Stimulated activated memory B cell treated with anti-CD40 and anti-IgM and Interleukin-4, amounts not matched to agents 10 μg/mL and 1 μg/mL and 100 μg/mL, for 72 hours (primary cell): ENCODE data around the gene KRTAP10-3.
A peak's percentile ranks its signal among the peaks of the same experiment; 100 is the strongest.
"Not testable (repeated sequence)": the region's sequence is repeated elsewhere in the genome, so short reads cannot be mapped to it uniquely, and the experiment has no call there.

Experiments used
- ATAC-seq: fragments of 150-1000 bp; cut with Tn5 transposase; 2 replicates; pipeline ENCODE4 v1.10.0; 2021
- H3K27ac Mint-ChIP-seq: one replicate; pipeline ENCODE4 v1.8.0; 2022; ENCODE audit warnings: mild to moderate bottlenecking, mixed read lengths
- H3K27me3 Mint-ChIP-seq: one replicate; pipeline ENCODE4 v1.8.0; 2022; ENCODE audit warnings: mixed read lengths
- H3K36me3 Mint-ChIP-seq: one replicate; pipeline ENCODE4 v1.8.0; 2022; ENCODE audit warnings: mixed read lengths
- H3K4me1 Mint-ChIP-seq: one replicate; pipeline ENCODE4 v1.8.0; 2022; ENCODE audit warnings: mixed read lengths
- H3K4me3 Mint-ChIP-seq: one replicate; pipeline ENCODE4 v1.8.0; 2022; ENCODE audit warnings: mild to moderate bottlenecking, moderate library complexity, mixed read lengths
- H3K9me3 Mint-ChIP-seq: one replicate; pipeline ENCODE4 v1.8.0; 2022; ENCODE audit warnings: mixed read lengths

Gene KRTAP10-3

DNA sequence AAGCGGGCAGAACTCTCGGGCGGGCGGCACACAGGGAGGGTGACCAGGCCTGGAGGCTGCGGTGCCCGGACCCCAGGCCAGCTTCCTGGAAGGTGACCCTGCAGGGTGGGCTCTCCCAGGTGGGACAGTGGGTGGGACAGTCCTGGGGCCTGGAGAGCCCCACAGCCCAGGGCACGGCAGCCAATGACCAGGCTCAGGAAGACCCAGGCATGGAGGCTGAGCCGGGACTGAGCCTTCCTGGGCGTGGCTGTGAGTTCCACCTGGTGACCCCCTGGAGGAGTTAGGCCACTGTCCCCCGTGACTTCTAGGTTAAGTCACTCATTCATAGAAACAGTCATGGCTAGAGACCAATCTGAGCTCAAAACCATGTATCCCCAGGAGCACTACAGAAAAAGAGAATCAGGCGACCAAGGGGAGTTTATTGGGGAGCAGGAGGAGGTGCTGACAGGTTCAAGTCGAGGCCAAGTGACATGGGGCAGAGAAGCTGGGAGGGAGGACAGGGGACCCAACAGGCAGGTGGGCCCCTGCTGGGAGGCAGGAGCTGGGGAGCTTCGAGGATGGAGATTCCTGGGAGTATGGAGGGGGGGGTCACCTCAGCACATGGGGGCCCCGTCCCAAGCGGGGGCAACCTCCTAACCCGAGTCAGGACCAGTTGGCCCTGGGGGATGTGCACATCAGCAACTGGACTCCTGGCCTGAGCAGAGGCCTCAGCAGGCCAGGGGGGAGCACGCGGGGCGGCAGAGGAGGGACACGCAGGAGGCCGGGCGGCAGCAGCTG lies 20.6 kb upstream of the KRTAP10-3 start:
- ATAC-seq = peak; percentile 41
- Mint-ChIP-seq H3K4me1 (peaks cover 9% of the 10 kb centered on the region), H3K9me3 (peaks cover 36% of the 10 kb centered on the region), H3K4me3 (no peak overlapping the region), H3K36me3 (peaks cover 23% of the 10 kb centered on the region), H3K27me3 (peaks cover 55% of the 10 kb centered on the region), H3K27ac (no peak overlapping the region)

DNA sequence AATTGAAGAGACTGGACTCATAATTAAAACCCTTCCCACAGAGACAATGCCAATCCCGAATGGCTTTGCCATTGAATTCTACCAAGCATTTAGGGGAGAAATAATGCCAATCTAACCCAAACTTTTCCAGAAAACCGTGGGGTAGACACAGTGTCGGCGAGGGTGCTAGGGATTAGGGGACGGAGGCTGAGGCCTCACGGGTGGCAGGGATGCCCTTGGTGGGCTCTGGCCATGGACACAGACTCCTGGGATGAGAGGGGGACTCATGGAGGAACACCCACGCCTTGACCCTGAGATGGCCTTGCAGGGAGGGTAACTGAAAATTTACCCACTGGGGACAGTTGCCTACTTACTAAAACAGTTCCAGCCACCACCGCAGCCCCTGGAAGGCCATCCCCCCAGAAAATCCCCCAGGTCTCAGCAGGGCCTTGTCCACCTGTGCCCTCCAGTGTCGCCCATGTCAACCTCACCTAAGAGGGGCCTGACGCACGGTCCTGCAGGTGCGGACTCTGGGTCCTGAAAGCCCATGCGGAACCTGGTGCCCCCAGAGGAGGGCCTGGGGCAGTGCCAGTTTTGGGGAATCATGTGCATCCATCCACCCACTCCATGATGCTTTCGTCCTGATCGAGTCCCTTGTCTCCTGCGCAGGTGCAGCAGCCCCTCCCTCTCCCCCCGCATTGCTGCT lies 19.9 kb upstream of the KRTAP10-3 start:
- H3K36me3 Mint-ChIP-seq = peaks cover 23% of the 10 kb centered on the region
- peak; percentile 20 for ATAC-seq
- peaks cover 11% of the 10 kb centered on the region for H3K4me1 Mint-ChIP-seq
- H3K27me3 Mint-ChIP-seq = peaks cover 55% of the 10 kb centered on the region
- peaks cover 36% of the 10 kb centered on the region for H3K9me3 Mint-ChIP-seq
- no peak overlapping the region for H3K4me3 Mint-ChIP-seq
- no peak overlapping the region for H3K27ac Mint-ChIP-seq

DNA sequence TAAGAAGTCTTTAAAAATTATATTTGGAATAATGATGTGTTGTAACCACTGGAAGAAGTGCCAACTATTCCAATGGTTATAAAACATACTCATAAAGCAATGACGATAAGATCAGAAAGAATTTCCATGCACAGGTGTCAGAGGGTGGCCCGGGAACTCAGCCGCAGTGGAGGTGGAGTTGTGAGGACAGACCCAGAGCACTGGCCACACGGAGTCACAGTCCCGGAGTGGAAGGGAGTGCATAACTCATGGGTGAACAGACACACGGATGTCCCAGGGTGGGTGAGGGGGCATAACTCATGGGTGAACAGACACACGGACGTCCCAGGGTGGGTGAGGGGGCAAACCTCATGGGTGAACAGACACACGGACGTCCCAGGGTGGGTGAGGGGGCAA lies 17.4 kb upstream of the KRTAP10-3 start:
- Mint-ChIP-seq H3K27ac (no peak overlapping the region), H3K27me3 (peaks cover 66% of the 10 kb centered on the region), H3K4me3 (no peak overlapping the region), H3K4me1 (peaks cover 11% of the 10 kb centered on the region), H3K36me3 (peaks cover 10% of the 10 kb centered on the region), H3K9me3 (peaks cover 29% of the 10 kb centered on the region)
- ATAC-seq = no peak

DNA sequence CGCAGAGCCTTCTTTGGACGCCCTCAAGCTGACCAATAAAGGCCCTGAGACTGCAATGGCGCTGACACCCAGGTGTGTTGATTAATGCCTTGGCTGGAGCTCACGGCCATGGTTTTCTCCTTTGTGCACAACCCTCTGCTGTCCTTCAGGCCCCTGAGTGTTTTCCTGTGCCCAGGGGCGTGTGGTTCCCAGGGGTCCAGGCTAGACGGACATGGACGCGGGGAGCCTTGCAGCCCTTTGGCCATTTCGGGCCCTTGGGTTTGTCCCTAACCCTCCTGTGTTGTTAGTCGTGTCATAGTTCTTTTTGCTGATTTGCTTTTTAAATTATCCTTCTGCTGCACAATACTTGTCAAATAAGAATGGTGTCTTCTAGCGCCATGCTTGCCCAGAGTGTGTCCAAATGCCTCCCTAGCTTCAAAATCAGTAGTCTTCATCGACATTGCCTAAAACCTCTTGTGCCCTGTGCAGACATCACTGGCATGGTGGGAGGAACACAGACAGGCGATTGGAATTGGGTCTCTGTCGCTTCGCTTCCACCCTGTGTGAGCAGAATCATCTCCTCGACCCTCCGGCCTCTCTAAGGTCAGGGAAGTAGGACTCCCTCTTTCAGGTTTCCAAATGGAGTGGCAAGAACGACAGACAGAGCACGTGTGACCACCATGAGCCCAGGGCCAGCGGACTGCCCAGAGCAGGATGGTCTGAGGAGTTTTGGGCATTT lies 16.9 kb upstream of the KRTAP10-3 start:
- Mint-ChIP-seq H3K36me3 (peaks cover 10% of the 10 kb centered on the region), H3K4me1 (peaks cover 11% of the 10 kb centered on the region), H3K27me3 (peaks cover 69% of the 10 kb centered on the region), H3K27ac (no peak overlapping the region), H3K4me3 (no peak overlapping the region), H3K9me3 (peaks cover 28% of the 10 kb centered on the region)
- ATAC-seq = no peak

DNA sequence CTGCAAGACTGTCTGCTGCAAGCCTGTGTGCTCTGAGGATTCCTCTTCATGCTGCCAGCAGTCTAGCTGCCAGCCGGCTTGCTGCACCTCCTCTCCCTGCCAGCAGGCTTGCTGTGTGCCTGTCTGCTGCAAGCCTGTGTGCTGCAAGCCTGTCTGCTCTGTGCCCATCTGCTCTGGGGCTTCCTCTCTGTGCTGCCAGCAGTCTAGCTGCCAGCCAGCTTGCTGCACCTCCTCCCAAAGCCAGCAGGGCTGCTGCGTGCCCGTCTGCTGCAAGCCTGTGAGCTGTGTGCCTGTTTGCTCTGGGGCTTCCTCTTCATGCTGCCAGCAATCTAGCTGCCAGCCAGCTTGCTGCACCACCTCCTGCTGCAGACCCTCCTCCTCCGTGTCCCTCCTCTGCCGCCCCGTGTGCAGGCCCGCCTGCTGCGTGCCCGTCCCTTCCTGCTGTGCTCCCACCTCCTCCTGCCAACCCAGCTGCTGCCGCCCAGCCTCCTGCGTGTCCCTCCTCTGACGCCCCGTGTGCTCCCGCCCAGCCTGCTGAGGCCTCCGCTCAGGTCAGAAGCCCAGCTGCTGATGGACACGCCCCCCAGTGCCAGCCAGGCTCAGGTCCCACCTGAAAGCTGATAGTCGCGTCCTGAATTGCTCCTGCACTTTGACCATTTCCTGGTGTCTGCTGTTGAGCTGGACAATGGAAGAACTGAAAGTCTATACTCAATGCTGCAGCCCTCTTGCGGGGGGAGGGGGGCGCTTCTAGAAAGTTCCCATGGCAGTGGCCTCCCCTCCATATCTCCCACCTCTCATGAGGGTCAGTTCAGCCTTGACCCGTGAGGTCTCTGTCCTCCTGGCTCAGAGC lies 16.1 kb upstream of the KRTAP10-3 start:
- H3K4me1 Mint-ChIP-seq = peaks cover 11% of the 10 kb centered on the region
- H3K36me3 Mint-ChIP-seq = peaks cover 4% of the 10 kb centered on the region
- ATAC-seq = no peak
- H3K4me3 Mint-ChIP-seq = no peak overlapping the region
- peaks cover 71% of the 10 kb centered on the region for H3K27me3 Mint-ChIP-seq
- no peak overlapping the region for H3K27ac Mint-ChIP-seq
- peaks cover 23% of the 10 kb centered on the region for H3K9me3 Mint-ChIP-seq

DNA sequence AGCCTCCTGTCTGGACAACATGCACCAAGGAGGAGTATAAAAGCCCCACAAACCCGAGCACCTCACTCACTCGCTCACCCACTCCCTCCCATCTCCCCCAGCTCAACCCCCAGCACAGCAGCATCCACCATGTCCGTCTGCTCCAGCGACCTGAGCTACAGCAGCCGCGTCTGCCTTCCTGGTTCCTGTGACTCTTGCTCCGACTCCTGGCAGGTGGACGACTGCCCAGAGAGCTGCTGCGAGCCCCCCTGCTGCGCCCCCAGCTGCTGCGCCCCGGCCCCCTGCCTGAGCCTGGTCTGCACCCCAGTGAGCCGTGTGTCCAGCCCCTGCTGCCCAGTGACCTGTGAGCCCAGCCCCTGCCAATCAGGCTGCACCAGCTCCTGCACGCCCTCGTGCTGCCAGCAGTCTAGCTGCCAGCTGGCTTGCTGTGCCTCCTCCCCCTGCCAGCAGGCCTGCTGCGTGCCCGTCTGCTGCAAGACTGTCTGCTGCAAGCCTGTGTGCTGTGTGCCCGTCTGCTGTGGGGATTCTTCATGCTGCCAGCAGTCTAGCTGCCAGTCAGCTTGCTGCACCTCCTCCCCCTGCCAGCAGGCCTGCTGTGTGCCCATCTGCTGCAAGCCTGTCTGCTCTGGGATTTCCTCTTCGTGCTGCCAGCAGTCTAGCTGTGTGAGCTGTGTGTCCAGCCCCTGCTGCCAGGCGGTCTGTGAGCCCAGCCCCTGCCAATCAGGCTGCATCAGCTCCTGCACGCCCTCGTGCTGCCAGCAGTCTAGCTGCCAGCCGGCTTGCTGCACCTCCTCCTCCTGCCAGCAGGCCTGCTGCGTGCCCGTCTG lies 15.2 kb upstream of the KRTAP10-3 start, which contains the start of gene KRTAP10-4:
Gene KRTAP10-4, plus strand, starts transcription at position 100 of the 827 bp plus-strand sequence. Its CDS starts 30 bp downstream, at position 130.
- not testable (repeated sequence) for ATAC-seq, H3K36me3 Mint-ChIP-seq, H3K4me3 Mint-ChIP-seq

DNA sequence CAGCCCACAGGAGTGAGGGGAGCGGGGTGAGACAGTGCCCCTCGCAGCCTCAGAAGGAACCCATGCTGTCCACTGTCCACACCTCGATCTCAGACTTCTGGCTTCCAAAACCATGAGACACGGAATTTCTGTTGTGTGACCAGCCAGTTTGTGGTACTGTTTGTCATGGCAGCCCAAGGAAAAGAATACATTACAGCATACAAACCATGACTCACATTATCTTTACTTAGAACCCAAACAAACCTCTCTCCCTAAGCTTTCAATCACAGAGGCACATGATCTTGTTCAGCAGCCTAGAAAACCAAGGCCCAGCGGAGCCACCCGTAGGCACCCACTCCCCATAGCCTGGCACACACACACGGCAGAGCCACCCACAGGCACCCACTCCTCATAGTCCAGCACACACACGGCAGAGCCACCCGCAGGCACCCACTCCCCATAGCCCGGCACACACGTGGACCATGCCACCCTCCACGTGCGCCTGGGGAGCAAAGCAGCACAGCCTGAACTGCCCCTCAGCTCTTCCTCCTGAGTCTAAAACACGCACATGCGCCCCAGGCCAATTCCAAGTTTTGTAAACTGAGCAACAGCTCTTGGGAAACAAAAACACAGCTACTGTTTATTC lies 14.5 kb upstream of the KRTAP10-3 start:
- Mint-ChIP-seq H3K4me1 (peaks cover 15% of the 10 kb centered on the region), H3K36me3 (peaks cover 9% of the 10 kb centered on the region), H3K9me3 (peaks cover 20% of the 10 kb centered on the region), H3K27ac (no peak overlapping the region), H3K4me3 (no peak overlapping the region), H3K27me3 (peaks cover 73% of the 10 kb centered on the region)
- no peak for ATAC-seq

More for the DNA sequence above, 15.2 kb upstream of the KRTAP10-3 start, which contains the start of gene KRTAP10-4:
- H3K27me3 Mint-ChIP-seq = peaks cover 71% of the 10 kb centered on the region
- H3K9me3 Mint-ChIP-seq = peaks cover 23% of the 10 kb centered on the region
- H3K27ac Mint-ChIP-seq = not testable (repeated sequence)
- peaks cover 15% of the 10 kb centered on the region for H3K4me1 Mint-ChIP-seq

DNA sequence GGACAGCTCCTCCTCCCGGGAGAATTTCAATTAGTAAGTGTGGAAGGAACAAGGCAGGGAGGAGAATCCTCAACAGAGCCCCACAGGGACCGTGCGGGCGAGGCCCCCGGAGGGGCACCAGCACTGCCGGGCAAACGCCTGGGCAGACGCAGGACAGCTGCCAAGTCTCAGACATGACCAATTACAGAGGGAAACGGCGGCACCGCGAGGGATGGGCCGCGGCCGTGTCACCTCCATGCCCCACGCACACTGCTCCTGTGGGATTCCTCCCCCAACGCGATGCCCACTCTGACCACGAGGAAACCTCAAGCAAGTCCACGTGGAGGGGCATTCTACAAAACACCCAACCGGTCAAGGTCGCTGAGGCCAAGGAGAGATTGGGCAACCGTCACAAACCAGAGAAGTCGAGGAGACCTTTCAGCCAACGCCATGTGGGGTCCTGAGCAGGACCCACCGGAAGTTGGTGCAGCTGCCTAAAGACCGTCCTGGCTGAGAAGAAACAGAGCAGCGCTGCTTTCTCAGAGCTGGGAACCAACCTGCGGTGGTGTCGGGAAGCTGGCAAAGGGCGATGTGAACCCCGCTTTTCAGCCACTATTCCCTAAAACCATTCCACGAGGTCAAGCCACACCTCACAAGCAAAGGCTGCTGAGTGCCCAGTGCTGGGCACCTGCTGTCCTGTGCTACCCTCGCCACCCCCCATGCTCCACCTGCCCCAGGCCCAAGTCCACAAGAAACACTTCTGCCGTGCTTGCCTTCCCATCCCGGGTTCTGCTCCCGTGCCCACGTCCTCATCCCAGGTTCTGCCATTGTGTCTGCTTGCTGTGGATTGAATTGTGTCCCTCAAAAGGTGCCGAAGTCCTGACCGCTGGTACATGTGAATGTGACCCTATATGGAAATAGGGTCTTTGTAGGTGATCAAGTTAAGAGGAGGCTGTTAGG lies 13.5 kb upstream of the KRTAP10-3 start:
- no peak for ATAC-seq

DNA sequence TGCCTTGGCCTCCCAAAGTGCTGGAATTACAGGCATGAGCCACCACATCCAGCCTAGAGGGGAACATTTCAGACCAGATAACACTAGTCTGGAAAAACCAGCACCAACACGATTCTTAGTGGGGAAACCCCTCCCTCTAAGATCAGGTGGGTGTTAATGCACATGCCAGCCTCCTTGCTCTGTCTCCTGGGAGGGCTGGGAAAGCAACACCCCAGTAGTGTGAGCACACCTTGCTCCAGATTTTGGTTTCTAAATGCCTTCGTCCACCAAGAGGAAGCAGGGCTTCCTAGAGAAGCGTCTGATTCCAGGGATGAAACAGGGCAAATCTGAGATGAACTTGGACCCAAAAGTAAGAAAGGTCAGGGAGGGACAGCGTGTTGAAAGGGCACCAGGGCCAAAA lies 12.7 kb upstream of the KRTAP10-3 start:
- Mint-ChIP-seq H3K27ac (no peak overlapping the region), H3K9me3 (peaks cover 10% of the 10 kb centered on the region), H3K27me3 (peaks cover 73% of the 10 kb centered on the region), H3K4me1 (peaks cover 20% of the 10 kb centered on the region), H3K4me3 (no peak overlapping the region), H3K36me3 (peaks cover 9% of the 10 kb centered on the region)
- ATAC-seq = no peak

More for the DNA sequence above, 13.5 kb upstream of the KRTAP10-3 start:
- peaks cover 14% of the 10 kb centered on the region for H3K9me3 Mint-ChIP-seq
- no peak overlapping the region for H3K27ac Mint-ChIP-seq
- H3K4me1 Mint-ChIP-seq = peaks cover 15% of the 10 kb centered on the region
- peaks cover 73% of the 10 kb centered on the region for H3K27me3 Mint-ChIP-seq
- H3K4me3 Mint-ChIP-seq = no peak overlapping the region
- peaks cover 9% of the 10 kb centered on the region for H3K36me3 Mint-ChIP-seq

DNA sequence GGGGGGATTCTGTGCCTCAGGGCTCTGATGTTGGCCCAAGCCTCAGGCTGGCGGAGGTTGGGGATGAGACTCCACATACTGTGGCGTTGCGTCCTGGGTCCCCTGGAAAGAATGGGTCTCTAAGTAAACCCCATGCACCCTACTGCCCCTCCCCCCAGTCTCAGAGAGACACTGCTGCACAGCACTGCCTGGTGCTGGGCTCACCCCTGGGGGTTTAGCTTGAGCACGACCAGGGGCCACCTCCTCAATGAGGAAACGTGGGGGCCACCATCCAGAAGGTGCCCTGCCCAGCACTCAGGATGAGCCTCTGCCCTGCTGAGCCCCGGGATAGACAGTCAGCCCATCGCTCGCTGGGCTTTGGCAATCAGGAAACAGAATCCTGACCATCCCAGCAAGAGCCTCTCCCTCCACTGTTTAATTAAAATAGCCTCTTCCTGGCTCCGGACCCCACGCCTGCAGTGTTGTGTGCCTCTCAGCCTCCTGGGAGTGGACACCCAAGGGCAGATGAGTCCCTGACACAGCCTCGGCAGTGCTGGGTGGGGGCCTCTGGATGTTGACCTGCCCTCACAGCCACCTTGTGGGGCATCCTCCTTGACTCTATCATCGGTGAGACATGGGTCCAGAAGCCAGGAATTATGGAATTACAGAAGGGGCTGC lies 11.4 kb upstream of the KRTAP10-3 start:
- peaks cover 26% of the 10 kb centered on the region for H3K4me1 Mint-ChIP-seq
- no peak overlapping the region for H3K27ac Mint-ChIP-seq
- H3K36me3 Mint-ChIP-seq = peaks cover 4% of the 10 kb centered on the region
- H3K9me3 Mint-ChIP-seq = peaks cover 4% of the 10 kb centered on the region
- H3K4me3 Mint-ChIP-seq = no peak overlapping the region
- ATAC-seq = no peak
- H3K27me3 Mint-ChIP-seq = peaks cover 62% of the 10 kb centered on the region

DNA sequence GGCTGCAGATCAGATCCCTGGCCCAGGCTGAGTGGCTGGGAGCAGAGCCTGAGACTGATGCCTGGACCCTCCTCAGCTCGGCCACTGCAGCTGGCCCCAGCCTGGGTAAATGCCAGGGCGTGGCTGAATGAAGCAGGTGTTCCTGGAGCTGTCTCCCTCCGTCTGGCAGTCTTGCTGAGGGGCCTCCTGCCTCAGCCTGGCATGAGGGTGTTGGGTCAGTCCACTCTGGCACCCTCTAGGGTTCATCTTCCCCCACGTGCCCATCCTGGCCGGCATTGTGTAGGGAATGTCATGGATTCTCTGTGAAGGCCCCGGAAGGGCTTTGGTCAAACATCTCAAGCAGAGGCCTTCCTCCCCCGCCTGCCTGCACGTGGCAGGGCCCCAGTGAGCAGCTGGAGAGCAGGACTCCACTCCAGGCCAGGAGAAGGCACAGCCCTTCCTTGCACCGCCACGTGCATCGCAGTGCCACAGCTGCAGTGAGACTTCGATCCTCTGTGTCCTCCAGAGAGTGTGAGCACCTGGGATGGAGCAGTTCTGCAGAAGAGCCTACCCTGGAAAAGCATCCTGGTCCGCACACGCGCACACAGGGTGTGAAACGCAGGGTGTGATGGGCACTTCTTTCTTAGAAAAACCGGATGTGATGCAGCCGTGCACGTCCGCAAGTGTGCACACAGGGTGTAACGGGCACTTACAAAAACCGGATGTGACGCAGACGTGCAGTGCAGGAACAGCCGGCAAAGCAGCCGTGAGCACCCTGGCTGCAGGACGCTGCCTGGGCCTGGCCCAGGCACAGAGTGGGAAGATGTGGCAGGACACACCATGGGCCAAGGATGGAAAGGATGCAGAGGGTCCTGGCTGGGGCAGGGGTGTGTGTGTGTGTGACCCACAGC lies 10.3 kb upstream of the KRTAP10-3 start:
- H3K4me3 Mint-ChIP-seq = peak overlapping the region; percentile 30

More for the DNA sequence above, 10.3 kb upstream of the KRTAP10-3 start:
- ATAC-seq = no peak
- Mint-ChIP-seq H3K36me3 (peaks cover 4% of the 10 kb centered on the region), H3K9me3 (peaks cover 4% of the 10 kb centered on the region), H3K4me1 (peaks cover 23% of the 10 kb centered on the region), H3K27ac (no peak overlapping the region), H3K27me3 (peaks cover 51% of the 10 kb centered on the region)
